Coronary artery (tissue), 2 donors: ENCODE measurements around the gene FRS3.
"Not testable (repeated sequence)": the region's sequence is repeated elsewhere in the genome, so short reads cannot be mapped to it uniquely, and the experiment has no call there.

Source experiments
- DNase-seq: peaks from one replicate; pipeline ENCODE4 v3.0.0-alpha.2; 2017; ENCODE audit warnings: low spot score
- H3K27ac ChIP-seq, 2 donors: fragments of 200-600 bp; sonication (generic); one replicate each; pipeline ENCODE4 v1.5.1; 2016 to 2019
- H3K4me3 ChIP-seq: fragments of 200-600 bp; sonication (generic); 2 replicates; pipeline ENCODE4 v1.5.1; 2016; ENCODE audit warnings: mild to moderate bottlenecking, moderate library complexity
- CTCF ChIP-seq: fragments of 200-600 bp; sonication (generic); IDR thresholded peaks from one replicate; pipeline ENCODE4 v1.5.1; 2019; ENCODE audit warnings: antibody characterized with exemption

Gene FRS3

GRCh38 chr6:41768545-41769308, 11.0 kb downstream of the FRS3 start:
- no peak for TF ChIP-seq CTCF
- H3K4me3 ChIP-seq: no peak overlapping the region
- DNase-seq: no peak
- no peak overlapping the region for H3K27ac ChIP-seq

GRCh38 chr6:41767112-41767833, 12.4 kb downstream of the FRS3 start:
- no peak for TF ChIP-seq CTCF
- H3K27ac ChIP-seq: peak overlapping the region in 1 of 2 donors; percentile 52
- no peak overlapping the region for H3K4me3 ChIP-seq
- DNase-seq: no peak

GRCh38 chr6:41766043-41766664, 13.5 kb downstream of the FRS3 start:
- not testable (repeated sequence) for H3K27ac ChIP-seq, DNase-seq

GRCh38 chr6:41763470-41763869, 16.2 kb downstream of the FRS3 start:
- Histone ChIP-seq H3K4me3 (no peak overlapping the region), H3K27ac (no peak overlapping the region)
- TF ChIP-seq CTCF: no peak
- DNase-seq: no peak

More at GRCh38 chr6:41766043-41766664, 13.5 kb downstream of the FRS3 start:
- not testable (repeated sequence) for H3K4me3 ChIP-seq

- TF ChIP-seq CTCF: no peak
- H3K27ac ChIP-seq: no peak overlapping the region
- H3K4me3 ChIP-seq: no peak overlapping the region
- DNase-seq: no peak
These were observed 19.7 kb downstream of the FRS3 start for GRCh38 chr6:41759905-41760579.

GRCh38 chr6:41759106-41759904, 20.4 kb downstream of the FRS3 start:
- H3K4me3 ChIP-seq: no peak overlapping the region
- DNase-seq: no peak
- TF ChIP-seq CTCF: no peak

More at GRCh38 chr6:41759106-41759904, 20.4 kb downstream of the FRS3 start:
- no peak overlapping the region for H3K27ac ChIP-seq
